GM12874 (cell line): ENCODE data around the gene HSPB1.

Experiments used
- CTCF ChIP-seq: IDR thresholded peaks from 2 replicates; pipeline ENCODE4 v1.5.1; 2011; ENCODE audit warnings: low read depth, mild to moderate bottlenecking, control low read depth, low read length, moderate library complexity; ENCODE audit not compliant: insufficient read depth

Gene HSPB1

GRCh38 chr7:76272851-76273497 lies 29.5 kb upstream of the HSPB1 start:
- TF ChIP-seq CTCF, result no peak

DNA sequence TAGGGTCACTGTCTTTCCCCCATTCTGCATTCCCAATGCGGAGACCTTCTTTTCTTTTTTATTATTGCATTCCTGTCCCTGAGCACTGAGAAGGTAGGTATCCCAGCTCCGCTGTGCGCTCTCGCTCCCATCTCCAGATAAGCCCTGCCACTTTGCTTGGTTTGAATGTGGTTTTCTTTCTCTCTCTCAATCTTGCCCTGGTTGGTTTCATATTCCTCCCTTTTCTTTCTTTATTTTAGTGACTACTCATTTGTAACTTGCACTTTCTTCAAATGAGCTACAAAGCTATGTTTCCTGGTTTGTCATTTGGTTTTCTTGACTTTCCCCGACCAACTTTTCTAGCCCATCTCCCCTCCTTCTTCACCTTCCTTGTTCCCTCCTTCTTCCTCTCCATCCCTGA lies 29.0 kb upstream of the HSPB1 start:
- no peak for TF ChIP-seq CTCF

GRCh38 chr7:76278540-76278939 lies 23.9 kb upstream of the HSPB1 start:
- no peak for TF ChIP-seq CTCF

GRCh38 chr7:76280408-76280807 lies 22.1 kb upstream of the HSPB1 start:
- no peak for TF ChIP-seq CTCF

- TF ChIP-seq CTCF, result no peak
Measured at GRCh38 chr7:76281006-76281705, 21.3 kb upstream of the HSPB1 start.

GRCh38 chr7:76281706-76282343 lies 20.6 kb upstream of the HSPB1 start:
- no peak for TF ChIP-seq CTCF

GRCh38 chr7:76282344-76283253 lies 19.9 kb upstream of the HSPB1 start:
- TF ChIP-seq CTCF, result no peak
